GM23338 (cell line): ENCODE data around the gene SPOCK2. TPM values are rescaled to one million over a fixed set of nuclear protein-coding genes. Genes with fewer than 3 reads are reported as not detected.
A peak's percentile ranks its signal among the peaks of the same experiment; 100 is the strongest.

Experiments used
- ATAC-seq: fragments of 200-7000 bp; cut with Tn5 transposase; 3 replicates; pipeline ENCODE4 v1.9.1; 2020
- DNase-seq: peaks from one replicate; pipeline ENCODE4 v3.0.0-alpha.2; 2015; ENCODE audit warnings: low spot score
- H2AFZ ChIP-seq: fragments of 200-600 bp; sonication (generic); 2 replicates; pipeline ENCODE4 v1.8.0; 2016; ENCODE audit warnings: antibody characterized with exemption, mild to moderate bottlenecking, moderate library complexity
- H3F3A ChIP-seq: fragments of 200-600 bp; sonication (generic); replicated peaks from 2 replicates; pipeline ENCODE4 v1.8.0; 2017; ENCODE audit warnings: antibody characterized with exemption, mixed run types, low read depth
- H3K27ac ChIP-seq: fragments of 200-600 bp; sonication (generic); 2 replicates; pipeline ENCODE4 v1.6.1; 2016; ENCODE audit warnings: low read depth
- H3K27me3 ChIP-seq: fragments of 200-600 bp; sonication (generic); 2 replicates; pipeline ENCODE4 v1.8.0; 2016; ENCODE audit warnings: mild to moderate bottlenecking, mixed run types, moderate library complexity; ENCODE audit not compliant: insufficient read depth
- H3K36me3 ChIP-seq: fragments of 200-600 bp; sonication (generic); 2 replicates; pipeline ENCODE4 v1.8.0; 2016; ENCODE audit warnings: mild to moderate bottlenecking; ENCODE audit not compliant: insufficient read depth
- H3K4me1 ChIP-seq: fragments of 200-600 bp; sonication (generic); 2 replicates; pipeline ENCODE4 v1.8.0; 2016; ENCODE audit warnings: mild to moderate bottlenecking, moderate library complexity; ENCODE audit not compliant: insufficient read depth
- H3K4me2 ChIP-seq: fragments of 200-600 bp; sonication (generic); 2 replicates; pipeline ENCODE4 v1.7.1; 2017; ENCODE audit warnings: mixed run types
- H3K4me3 ChIP-seq: fragments of 200-600 bp; sonication (generic); 2 replicates; pipeline ENCODE4 v1.6.1; 2016; ENCODE audit warnings: mixed run types
- H3K79me2 ChIP-seq: fragments of 200-600 bp; sonication (generic); replicated peaks from 2 replicates; pipeline ENCODE4 v1.8.0; 2017; ENCODE audit warnings: mild to moderate bottlenecking; ENCODE audit not compliant: insufficient read depth
- H3K9me2 ChIP-seq: fragments of 200-600 bp; sonication (generic); 2 replicates; pipeline ENCODE4 v1.8.0; 2017; ENCODE audit not compliant: insufficient read depth
- H4K20me1 ChIP-seq: fragments of 200-600 bp; sonication (generic); replicated peaks from 2 replicates; pipeline ENCODE4 v1.8.0; 2017; ENCODE audit warnings: mild to moderate bottlenecking; ENCODE audit not compliant: insufficient read depth
- H3K27ac Mint-ChIP-seq: 2 replicates; pipeline ENCODE4 v1.8.0; 2020; ENCODE audit warnings: inconsistent platforms, mild to moderate bottlenecking, moderate library complexity, mixed read lengths
- H3K27me3 Mint-ChIP-seq: 3 replicates; pipeline ENCODE4 v1.8.0; 2022; ENCODE audit warnings: low read depth, mild to moderate bottlenecking, moderate library complexity, mixed read lengths, inconsistent platforms; ENCODE audit not compliant: insufficient read depth, poor library complexity
- H3K36me3 Mint-ChIP-seq: 3 replicates; pipeline ENCODE4 v1.8.0; 2021; ENCODE audit warnings: low read depth, mild to moderate bottlenecking, inconsistent platforms, moderate library complexity, mixed read lengths
- H3K4me1 Mint-ChIP-seq: 3 replicates; pipeline ENCODE4 v1.8.0; 2020; ENCODE audit warnings: mild to moderate bottlenecking, inconsistent platforms, mixed read lengths
- H3K4me3 Mint-ChIP-seq: 3 replicates; pipeline ENCODE4 v1.8.0; 2021; ENCODE audit warnings: moderate library complexity, mild to moderate bottlenecking, inconsistent platforms, mixed read lengths
- H3K9me3 Mint-ChIP-seq: 3 replicates; pipeline ENCODE4 v1.8.0; 2020; ENCODE audit warnings: moderate library complexity, mild to moderate bottlenecking, inconsistent platforms, mixed read lengths
- CREB1 ChIP-seq: fragments of 250-450 bp; sonication (Bioruptor Pico); IDR thresholded peaks from 2 replicates; pipeline ENCODE4 v1.5.0; 2020; ENCODE audit warnings: low read depth, mild to moderate bottlenecking, moderate library complexity
- EZH2 ChIP-seq: fragments of 200-600 bp; sonication (generic); IDR thresholded peaks from one replicate; pipeline ENCODE4 v1.8.0; 2017; ENCODE audit warnings: antibody characterized with exemption, mild to moderate bottlenecking, low read depth; ENCODE audit not compliant: unreplicated experiment
- EZH2phosphoT487 ChIP-seq: fragments of 200-600 bp; sonication (generic); IDR thresholded peaks from one replicate; pipeline ENCODE4 v1.8.1; 2018; ENCODE audit warnings: antibody characterized with exemption; ENCODE audit not compliant: unreplicated experiment
- JUNB ChIP-seq: IDR thresholded peaks from one replicate; pipeline ENCODE4 v1.6.1; 2016; ENCODE audit warnings: antibody characterized with exemption; ENCODE audit not compliant: unreplicated experiment
- NANOG ChIP-seq: IDR thresholded peaks from 2 replicates; pipeline ENCODE4 v1.6.1; 2016; ENCODE audit warnings: antibody characterized with exemption, borderline replicate concordance
- POLR2AphosphoS5 ChIP-seq: IDR thresholded peaks from 2 replicates; pipeline ENCODE4 v1.6.1; 2016; ENCODE audit warnings: antibody characterized with exemption, low read depth
- STAT1 ChIP-seq: IDR thresholded peaks from one replicate; pipeline ENCODE4 v1.6.1; 2016; ENCODE audit warnings: antibody characterized with exemption; ENCODE audit not compliant: unreplicated experiment
- ZNF114 ChIP-seq: fragments of 250-450 bp; sonication (Bioruptor Pico); IDR thresholded peaks from 2 replicates; pipeline ENCODE4 v1.5.0; 2020; ENCODE audit warnings: mild to moderate bottlenecking, moderate library complexity
- ZNF331 ChIP-seq: fragments of 250-450 bp; sonication (Bioruptor Pico); IDR thresholded peaks from 2 replicates; pipeline ENCODE4 v1.5.0; 2020; ENCODE audit warnings: low read depth, mild to moderate bottlenecking, moderate library complexity
- ZNF462 ChIP-seq: fragments of 250-450 bp; sonication (Bioruptor Pico); IDR thresholded peaks from 2 replicates; pipeline ENCODE4 v1.5.0; 2020; ENCODE audit warnings: mild to moderate bottlenecking, moderate library complexity
- polyA plus RNA-seq: library from polyadenylated mRNA; unstranded; fragments of >200 nt; fragmentation: Nextera tagmentation; extraction: Ambion mirVana; gene quantifications from 2 replicates; pipeline ENCODE4 v1.2.1, GENCODE V29; 2016
- total RNA-seq: library from RNA; depleted of rRNA; stranded (reverse); fragments of >200 nt; shearing (Covaris generic); gene quantifications from 2 replicates; pipeline ENCODE4 v1.2.3, GENCODE V29; 2014
- TF ChIP-seq, protein P1 (sequence below): IDR thresholded peaks from 2 replicates; pipeline ENCODE4 v1.6.1; 2016; ENCODE audit warnings: antibody characterized with exemption
- TF ChIP-seq, protein P2 (sequence below), 2 experiments: fragments of 200-600 bp in 1 of 2; sonication (generic) in 1 of 2; conservative IDR thresholded peaks; 2 replicates each; pipeline versions ENCODE4 v1.5.1 to v1.6.1; 2016 to 2017; ENCODE audit warnings: antibody characterized with exemption in 2 of 2, low read depth in 2 of 2, mild to moderate bottlenecking in 2 of 2, moderate library complexity in 1 of 2
- TF ChIP-seq, protein P3 (sequence below): IDR thresholded peaks from one replicate; pipeline ENCODE4 v1.6.1; 2018; ENCODE audit warnings: antibody characterized with exemption; ENCODE audit not compliant: unreplicated experiment

Gene SPOCK2
- total and polyA plus RNA-seq, 2 experiments from 2014 or later, result 1.3 to 3.6 TPM

GRCh38 chr10:72048450-72049124 is 39.8 kb downstream of the SPOCK2 start:
- no peaks in the 10 kb centered on the region for H3K36me3 ChIP-seq
- no peaks in the 10 kb centered on the region for H3K9me2 ChIP-seq
- no peaks in the 10 kb centered on the region for H3K27me3 ChIP-seq
- TF ChIP-seq, protein P1, sequence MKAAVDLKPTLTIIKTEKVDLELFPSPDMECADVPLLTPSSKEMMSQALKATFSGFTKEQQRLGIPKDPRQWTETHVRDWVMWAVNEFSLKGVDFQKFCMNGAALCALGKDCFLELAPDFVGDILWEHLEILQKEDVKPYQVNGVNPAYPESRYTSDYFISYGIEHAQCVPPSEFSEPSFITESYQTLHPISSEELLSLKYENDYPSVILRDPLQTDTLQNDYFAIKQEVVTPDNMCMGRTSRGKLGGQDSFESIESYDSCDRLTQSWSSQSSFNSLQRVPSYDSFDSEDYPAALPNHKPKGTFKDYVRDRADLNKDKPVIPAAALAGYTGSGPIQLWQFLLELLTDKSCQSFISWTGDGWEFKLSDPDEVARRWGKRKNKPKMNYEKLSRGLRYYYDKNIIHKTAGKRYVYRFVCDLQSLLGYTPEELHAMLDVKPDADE, result no peak
- no peak for TF ChIP-seq JUNB
- TF ChIP-seq ZNF114, result no peak
- TF ChIP-seq, protein P2, sequence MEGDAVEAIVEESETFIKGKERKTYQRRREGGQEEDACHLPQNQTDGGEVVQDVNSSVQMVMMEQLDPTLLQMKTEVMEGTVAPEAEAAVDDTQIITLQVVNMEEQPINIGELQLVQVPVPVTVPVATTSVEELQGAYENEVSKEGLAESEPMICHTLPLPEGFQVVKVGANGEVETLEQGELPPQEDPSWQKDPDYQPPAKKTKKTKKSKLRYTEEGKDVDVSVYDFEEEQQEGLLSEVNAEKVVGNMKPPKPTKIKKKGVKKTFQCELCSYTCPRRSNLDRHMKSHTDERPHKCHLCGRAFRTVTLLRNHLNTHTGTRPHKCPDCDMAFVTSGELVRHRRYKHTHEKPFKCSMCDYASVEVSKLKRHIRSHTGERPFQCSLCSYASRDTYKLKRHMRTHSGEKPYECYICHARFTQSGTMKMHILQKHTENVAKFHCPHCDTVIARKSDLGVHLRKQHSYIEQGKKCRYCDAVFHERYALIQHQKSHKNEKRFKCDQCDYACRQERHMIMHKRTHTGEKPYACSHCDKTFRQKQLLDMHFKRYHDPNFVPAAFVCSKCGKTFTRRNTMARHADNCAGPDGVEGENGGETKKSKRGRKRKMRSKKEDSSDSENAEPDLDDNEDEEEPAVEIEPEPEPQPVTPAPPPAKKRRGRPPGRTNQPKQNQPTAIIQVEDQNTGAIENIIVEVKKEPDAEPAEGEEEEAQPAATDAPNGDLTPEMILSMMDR (conservative IDR thresholded peaks at IDR 0.05; ENCODE audit: low read depth in 2 of 2), result peak; percentile 100
- no peak for TF ChIP-seq NANOG
- TF ChIP-seq ZNF331, result 0 out of 2 replicates have a peak, but pooled peaks have one; percentile 28
- no peak for TF ChIP-seq STAT1
- TF ChIP-seq ZNF462, result no peak; the same call in 1 of the 2 replicates
- peak; percentile 76 for TF ChIP-seq CREB1 (CRISPR knock-in tag)
- TF ChIP-seq, protein P3, sequence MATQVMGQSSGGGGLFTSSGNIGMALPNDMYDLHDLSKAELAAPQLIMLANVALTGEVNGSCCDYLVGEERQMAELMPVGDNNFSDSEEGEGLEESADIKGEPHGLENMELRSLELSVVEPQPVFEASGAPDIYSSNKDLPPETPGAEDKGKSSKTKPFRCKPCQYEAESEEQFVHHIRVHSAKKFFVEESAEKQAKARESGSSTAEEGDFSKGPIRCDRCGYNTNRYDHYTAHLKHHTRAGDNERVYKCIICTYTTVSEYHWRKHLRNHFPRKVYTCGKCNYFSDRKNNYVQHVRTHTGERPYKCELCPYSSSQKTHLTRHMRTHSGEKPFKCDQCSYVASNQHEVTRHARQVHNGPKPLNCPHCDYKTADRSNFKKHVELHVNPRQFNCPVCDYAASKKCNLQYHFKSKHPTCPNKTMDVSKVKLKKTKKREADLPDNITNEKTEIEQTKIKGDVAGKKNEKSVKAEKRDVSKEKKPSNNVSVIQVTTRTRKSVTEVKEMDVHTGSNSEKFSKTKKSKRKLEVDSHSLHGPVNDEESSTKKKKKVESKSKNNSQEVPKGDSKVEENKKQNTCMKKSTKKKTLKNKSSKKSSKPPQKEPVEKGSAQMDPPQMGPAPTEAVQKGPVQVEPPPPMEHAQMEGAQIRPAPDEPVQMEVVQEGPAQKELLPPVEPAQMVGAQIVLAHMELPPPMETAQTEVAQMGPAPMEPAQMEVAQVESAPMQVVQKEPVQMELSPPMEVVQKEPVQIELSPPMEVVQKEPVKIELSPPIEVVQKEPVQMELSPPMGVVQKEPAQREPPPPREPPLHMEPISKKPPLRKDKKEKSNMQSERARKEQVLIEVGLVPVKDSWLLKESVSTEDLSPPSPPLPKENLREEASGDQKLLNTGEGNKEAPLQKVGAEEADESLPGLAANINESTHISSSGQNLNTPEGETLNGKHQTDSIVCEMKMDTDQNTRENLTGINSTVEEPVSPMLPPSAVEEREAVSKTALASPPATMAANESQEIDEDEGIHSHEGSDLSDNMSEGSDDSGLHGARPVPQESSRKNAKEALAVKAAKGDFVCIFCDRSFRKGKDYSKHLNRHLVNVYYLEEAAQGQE, result no peak
- no peak for TF ChIP-seq EZH2
- TF ChIP-seq POLR2AphosphoS5, result no peak
- no peak for TF ChIP-seq EZH2phosphoT487
- H3K4me1 ChIP-seq, result no peaks in the 10 kb centered on the region
- Mint-ChIP-seq H3K9me3 (peaks cover 4% of the 10 kb centered on the region; the same call in 1 of the 3 replicates), H3K4me1 (peaks cover 6% of the 10 kb centered on the region), H3K27ac (no peak overlapping the region), H3K36me3 (no peaks in the 10 kb centered on the region), H3K27me3 (peaks cover 11% of the 10 kb centered on the region), H3K4me3 (no peak overlapping the region)
- H3K27ac ChIP-seq, result no peak overlapping the region
- no peak overlapping the region for H3K4me3 ChIP-seq
- DNase-seq, result peak; percentile 97
- H4K20me1 ChIP-seq, result no peaks in the 10 kb centered on the region
- H2AFZ ChIP-seq, result peak overlapping the region; percentile 3; the same call in 1 of the 2 replicates
- ATAC-seq, result peak; percentile 73
- H3K4me2 ChIP-seq, result no peak overlapping the region
- H3K79me2 ChIP-seq, result no peaks in the 10 kb centered on the region
- H3F3A ChIP-seq, result no peaks in the 10 kb centered on the region
